SKM-1 (cell line): ENCODE results near the gene DCAF10.
"Not testable (repeated sequence)": the region's sequence is repeated elsewhere in the genome, so short reads cannot be mapped to it uniquely, and the experiment has no call there.

Source experiments
- DNase-seq: peaks from one replicate; lab custom pipeline; 2025; ENCODE audit not compliant: unreplicated experiment; lab: John Stamatoyannopoulos, UW

Gene DCAF10

DNA sequence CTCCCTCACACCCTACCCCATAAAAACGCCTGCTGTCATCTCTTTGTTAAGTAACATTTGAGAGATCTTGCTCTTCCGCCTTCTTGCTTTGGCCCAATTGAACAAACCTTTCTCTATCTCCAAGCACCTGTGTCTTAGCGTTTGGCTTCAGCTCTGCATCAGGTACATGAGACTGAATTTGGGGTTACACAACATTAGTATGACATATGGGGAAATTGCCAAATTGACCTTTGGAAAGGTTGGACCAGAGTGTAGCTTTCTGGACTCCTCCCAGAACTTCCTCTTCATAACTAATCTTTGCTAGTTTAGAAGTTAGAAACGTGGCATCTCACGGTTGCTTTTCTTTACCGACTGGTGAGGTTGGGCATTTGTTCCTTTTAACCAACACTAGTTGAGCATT is 12.3 kb upstream of the DCAF10 start:
- DNase-seq, result peak; percentile 86

- no peak for DNase-seq
Measured at GRCh38 chr9:37790096-37790495, 10.5 kb upstream of the DCAF10 start.

- no peak for DNase-seq
Measured at GRCh38 chr9:37792122-37792521, 8.5 kb upstream of the DCAF10 start.

DNA sequence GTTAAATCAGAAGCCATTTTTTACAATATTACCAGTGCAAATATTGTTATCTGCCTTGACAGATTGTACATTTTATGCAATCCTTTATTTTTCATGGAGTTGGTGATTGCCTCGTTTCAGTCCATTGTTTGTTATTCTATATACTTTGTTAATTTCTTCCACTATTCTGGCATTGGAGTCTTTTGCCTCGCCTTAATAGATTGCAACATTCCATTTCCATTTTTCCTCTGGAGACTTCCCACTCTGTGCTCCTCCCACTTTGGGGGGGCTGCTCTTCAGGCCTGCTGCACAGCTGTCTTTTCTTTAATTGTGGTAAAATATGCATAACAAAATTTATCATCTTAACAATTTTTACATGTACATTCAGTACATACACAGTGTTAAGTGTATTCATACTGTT is 4.4 kb upstream of the DCAF10 start:
- DNase-seq, result no peak

GRCh38 chr9:37798677-37799076 is 1.9 kb upstream of the DCAF10 start:
- DNase-seq, result no peak

- no peak for DNase-seq
Measured at GRCh38 chr9:37801287-37801850, 772 bp downstream of the DCAF10 start.

DNA sequence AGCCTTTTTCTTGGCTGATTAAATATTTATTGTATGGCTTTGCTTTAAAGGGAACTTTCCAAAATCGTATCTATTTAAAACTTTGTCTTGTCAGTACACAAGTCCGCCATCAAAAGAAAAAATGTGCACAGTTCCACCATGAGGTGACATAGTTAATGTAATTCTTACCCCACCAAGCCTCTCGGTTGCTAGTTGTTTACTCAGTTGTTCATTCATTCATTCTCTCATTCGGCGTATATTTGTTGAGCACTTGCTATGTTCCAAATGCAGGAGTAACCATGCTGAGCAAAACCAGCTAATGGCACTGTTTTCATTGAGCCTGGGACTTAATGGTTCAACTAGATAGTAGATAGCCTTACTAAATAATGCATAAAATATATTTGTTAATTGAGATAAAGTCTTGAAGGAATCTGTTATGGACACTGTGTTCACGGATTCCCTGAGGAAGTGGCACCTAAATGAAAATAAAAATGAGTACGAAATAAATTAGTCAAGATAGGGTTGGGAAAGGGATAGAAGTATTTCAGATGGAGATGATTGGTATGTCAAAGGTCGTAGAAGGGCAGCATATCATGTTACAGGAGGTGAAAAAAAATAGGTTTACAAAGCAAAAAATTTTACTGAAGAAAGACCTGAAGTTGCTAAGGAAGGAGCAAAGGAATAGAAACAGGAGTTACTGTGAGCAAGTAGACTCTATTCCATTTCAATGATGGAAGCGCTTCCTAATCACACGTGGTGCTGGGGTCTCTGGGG is 1.5 kb downstream of the DCAF10 start:
- DNase-seq, result no peak

- DNase-seq, result no peak
Measured at GRCh38 chr9:37806271-37806670, 5.7 kb downstream of the DCAF10 start.

GRCh38 chr9:37809676-37810075 is 9.1 kb downstream of the DCAF10 start:
- not testable (repeated sequence) for DNase-seq

DNA sequence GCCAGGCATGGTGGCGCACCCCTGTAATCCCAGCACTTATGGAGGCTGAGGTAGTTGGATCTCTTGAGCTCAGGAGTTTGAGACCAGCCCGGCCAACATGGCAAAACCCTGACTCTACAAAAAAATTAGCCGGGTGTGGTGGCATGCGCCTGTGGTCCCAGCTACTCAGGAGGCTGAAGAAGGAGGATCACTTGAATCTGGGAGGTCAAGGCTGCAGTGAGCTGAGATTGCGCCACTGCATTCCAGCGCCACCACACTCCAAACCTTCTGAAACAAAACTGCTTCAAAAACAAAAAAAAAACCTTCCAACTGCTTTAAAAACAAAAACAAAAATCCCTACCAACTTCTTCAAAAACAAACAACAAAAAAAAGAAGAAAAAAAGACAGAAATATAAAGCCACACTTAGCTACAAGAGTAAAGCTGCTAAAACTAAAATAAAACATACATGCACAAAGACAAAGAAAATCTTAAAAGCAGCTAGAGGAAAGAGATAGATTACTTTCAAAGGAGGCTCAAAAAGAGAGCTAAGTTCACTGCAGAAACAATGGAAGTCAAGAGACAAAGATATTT is 11.4 kb downstream of the DCAF10 start:
- no peak for DNase-seq

DNA sequence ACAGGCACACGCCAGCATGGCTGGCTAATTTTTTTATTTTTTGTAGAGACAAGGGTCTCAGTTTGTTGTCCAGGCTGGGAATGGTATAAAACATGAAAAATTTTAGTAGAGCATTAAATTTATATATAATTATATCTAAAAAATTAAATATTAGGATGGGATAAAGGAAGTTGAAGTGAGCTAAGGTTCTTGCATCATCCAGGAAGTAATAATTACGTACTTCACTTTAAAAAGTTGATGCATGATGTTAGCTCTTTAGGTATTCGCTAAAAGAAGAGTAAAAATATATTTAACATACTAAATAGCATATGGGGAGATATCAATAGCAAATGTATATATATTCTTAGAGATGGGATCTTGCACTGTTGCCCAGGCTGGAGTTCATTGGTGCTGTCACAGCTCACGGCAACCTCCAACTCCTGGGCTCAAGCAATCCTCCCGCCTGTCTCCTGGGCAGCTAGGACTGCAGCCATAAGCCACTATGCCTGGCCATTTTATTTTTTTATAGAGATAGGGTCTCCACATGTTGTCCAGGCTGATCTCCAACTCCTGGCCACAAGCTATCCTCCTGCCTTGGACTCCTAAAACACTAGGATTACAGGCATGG is 12.3 kb downstream of the DCAF10 start:
- no peak for DNase-seq

DNA sequence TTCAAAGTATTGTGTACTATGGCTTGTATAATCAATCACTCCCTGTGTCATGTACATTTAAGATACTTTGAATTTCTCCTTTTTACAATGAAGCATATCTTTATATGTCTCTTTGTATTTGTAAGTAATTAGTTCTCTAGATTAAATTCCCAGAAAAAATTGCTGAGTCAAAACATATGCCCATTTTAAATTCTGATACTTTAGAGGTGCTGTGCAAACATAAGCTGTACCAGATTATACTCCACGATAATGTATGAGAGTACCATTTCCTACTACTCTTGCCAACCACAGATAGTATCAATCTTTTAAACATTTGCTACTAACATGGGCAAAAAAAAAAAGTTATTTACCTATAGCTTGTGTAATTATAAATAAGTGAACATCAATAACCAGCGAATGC is 18.3 kb downstream of the DCAF10 start:
- no peak for DNase-seq

DNA sequence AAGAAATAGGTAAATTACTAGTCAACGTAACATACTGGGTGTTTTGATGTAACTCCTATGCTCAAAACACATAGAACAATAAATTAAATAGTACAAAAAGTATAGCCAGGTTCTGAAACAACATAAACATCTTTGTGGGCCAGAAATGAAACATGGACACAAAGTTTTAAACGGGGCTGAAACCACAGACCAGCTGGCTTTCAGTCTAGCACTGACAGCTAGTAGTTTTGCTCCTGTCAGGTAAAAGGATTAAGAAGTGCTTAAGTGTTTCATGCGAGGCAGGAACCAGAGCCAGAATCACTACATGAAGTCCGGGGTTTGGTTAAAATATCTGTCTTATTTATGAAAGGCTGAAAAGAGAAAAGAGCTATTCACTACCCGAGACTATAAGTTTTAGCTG is 19.5 kb downstream of the DCAF10 start:
- no peak for DNase-seq

DNA sequence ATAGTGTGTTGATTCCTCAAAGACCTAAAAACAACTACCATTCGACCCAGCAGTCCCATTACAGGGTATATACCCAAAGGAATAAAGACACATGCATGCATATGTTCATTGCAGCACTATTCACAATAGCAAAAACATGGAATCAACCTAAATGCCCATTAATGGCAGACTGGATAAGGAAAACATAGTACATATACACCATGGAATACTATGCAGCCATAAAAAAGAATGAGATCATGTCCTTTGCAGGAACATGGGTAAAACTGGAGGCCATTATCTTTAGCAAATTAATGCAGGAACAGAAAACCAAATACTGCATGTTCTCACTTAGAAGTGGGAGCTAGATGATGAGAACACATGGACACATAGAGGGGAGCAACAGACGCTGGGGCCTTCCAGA is 24.6 kb downstream of the DCAF10 start:
- not testable (repeated sequence) for DNase-seq

- DNase-seq, result no peak
Measured at GRCh38 chr9:37827483-37828165, 27.0 kb downstream of the DCAF10 start.

GRCh38 chr9:37835821-37836220 is 35.2 kb downstream of the DCAF10 start:
- DNase-seq, result no peak

- DNase-seq, result no peak
Measured at GRCh38 chr9:37836386-37836785, 35.8 kb downstream of the DCAF10 start.

GRCh38 chr9:37839496-37840461 is 39.2 kb downstream of the DCAF10 start:
- no peak for DNase-seq

DNA sequence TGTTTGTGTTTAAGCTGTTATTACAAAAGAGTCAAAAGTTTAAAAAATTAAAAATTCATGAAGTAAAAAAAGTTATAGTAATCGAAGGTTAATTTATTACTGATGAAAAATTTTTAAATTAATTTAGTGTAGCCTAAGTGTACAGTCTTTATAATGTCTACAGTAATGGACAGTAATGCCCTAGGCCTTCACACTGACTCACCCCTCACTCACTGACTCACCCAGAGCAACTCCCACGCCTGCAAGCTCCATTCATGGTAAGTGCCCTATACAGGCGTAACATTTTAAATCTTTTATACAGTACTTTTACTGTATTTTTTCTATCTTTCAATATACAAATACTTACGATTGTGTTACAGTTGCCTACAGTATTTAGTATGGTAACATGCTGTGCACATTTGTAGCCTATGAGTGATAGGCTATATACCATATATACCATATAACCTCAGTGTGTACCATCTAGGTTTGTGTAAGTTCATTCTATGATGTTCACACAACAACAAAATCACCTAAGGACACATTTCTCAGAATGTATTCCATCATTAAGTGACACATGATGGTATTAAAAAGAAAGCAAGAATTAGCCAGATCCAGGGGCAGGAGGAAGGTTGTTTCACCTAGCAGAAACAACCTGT is 40.1 kb downstream of the DCAF10 start:
- no peak for DNase-seq

DNA sequence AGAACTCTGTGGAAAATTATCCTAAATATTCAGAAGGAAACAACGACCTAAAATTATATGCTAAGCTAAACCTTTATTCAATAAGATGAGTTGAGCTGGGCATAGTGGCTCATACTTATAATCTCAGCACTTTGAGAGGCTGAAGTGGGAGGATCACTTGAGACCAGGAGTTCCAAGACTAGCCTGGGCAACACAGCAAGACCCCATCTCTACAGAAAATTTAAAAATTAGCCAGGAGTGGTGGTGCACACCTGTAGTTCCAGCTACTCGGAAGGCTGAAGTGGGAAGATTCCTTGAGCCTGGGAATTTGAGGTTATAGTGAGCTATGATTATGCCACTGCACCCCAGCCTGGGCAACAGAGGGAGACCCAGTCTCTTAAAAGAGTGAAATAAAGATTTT is 51.6 kb downstream of the DCAF10 start:
- DNase-seq, result no peak
